NCI-H146 (cell line): ENCODE measurements around the gene COL23A1.
"Not testable (repeated sequence)": the region's sequence is repeated elsewhere in the genome, so short reads cannot be mapped to it uniquely, and the experiment has no call there.

Experiments used
- DNase-seq: peaks from one replicate; lab custom pipeline; 2025; lab: John Stamatoyannopoulos, UW

The COL23A1 gene

GRCh38 chr5:178320281-178320855 lies 269.8 kb downstream of the COL23A1 start:
- DNase-seq = no peak

- no peak for DNase-seq
These were observed 270.6 kb downstream of the COL23A1 start for GRCh38 chr5:178319541-178320041.

DNA sequence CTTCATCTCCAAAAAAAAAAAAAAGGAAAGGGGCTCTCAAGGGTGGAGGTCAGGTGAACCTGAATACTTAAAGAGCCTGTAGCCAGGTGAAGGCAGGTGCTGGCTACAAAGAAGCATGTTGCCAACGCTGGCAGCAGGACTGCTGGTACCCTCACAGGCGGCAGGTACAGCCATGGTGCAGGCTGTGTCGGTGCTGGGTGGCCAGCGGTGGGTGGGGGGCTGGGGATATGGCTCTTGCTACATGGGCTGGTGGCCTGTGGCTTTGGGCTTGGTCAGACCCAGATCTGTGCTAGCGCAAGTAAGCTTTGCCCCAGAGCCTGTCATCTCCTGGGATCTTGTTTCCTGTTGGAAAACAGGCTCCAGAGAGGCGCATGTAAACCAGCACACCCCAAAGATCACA lies 271.3 kb downstream of the COL23A1 start:
- DNase-seq = no peak

DNA sequence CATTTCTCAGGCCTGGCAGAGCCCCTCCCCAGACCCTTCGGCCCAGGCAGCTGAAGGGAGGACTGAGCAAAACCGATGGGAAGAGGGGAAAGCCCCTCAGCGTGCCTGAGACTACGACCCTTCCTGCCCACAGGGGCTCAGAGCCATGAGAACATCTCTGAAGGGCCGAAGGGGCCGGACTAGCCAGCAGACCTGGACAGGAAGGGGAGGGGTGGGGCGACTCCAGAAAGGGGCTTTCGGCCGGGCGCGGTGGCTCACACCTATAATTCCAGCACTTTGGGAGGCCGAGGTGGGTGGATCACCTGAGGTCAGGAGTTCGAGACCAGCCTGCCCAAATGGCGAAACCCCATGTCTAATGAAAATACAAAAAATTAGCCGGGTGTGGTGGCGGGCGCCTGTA lies 271.8 kb downstream of the COL23A1 start:
- no peak for DNase-seq

DNA sequence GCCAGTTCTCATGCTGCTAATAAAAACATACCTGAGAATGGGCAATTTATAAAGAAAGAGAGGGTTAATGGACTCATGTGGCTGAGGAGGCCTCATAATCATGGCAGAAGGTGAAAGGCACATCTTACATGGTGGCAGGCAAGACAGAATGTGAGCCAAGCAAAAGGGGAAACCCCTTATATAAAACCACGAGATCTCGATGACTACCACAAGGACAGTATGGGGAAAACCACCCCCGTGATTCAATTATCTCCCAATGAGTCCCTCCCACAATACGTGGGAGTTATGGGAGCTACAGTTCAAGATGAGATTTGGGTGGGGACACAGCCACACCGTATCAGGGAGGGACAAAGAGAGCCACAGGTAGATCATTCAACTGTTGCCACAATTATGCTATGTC lies 272.5 kb downstream of the COL23A1 start:
- DNase-seq = not testable (repeated sequence)

DNA sequence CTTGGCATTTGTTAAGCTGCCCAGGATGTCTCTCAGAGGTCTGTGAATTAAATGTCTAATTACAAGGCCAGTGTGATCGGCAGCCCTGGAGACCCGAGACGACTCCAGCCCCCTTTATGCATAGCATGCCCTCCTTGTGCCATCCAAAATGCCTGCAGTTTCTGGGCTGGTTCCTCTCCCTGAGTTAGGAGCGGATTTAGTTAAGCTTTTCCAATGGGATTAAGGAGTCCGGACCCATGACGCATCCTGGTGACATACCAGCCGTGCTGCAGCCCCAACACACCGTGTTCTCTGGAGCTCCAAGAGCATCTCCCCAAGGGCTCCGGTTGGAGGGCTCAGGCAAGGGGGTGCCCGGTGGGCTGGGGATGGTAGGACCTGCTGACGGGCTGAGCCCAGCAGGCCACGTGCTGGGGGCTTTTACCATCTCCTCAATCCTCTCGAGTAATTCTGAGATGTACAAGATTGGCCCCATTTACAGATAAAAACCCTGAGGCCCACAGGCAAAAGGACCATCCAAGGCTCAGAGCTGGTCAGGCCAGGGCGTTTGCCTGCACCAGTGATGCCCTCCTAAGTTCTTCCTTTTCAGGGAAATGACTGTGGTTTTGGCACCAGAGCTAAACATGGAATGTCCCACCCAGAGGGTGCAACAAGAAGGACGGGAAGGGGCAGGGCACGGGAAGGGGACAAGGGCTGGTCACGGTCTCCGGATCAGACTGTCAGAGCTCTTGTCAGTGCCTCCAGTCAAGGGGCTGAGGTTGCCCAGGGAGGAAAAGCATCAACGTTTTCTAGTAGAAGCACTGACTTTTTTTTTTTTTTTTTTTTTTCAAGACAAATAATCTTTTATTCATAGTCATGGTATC lies 275.0 kb downstream of the COL23A1 start:
- DNase-seq = no peak

DNA sequence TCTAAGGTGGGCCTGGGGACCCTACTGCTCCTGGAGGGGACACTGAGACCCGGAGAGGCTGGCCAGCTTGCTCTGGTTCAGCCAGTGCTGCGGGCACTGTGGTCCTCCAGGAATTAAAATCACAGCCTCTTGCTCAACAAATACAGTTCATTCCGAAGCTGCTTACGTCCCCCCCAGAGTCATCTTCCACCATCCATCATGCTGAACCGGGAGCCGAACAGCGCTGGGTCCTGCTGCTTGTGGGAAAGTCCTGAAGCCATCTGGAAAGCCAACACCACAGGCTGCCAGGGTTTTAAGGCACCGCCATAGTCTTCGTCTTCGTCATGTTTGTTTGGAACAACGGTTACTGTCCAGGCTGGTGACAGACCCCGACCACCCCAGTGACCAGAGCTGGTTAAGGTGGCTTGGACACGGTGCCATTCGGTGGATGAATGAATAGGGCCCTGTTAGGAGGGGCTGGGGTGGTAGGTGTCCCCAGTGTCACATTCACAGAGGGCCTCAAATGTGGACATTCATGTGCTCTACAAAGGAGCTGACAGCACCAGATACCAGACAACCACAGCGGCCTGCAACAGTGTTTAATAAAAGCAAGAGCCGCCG lies 276.0 kb downstream of the COL23A1 start:
- DNase-seq = no peak

- DNase-seq = no peak
These were observed 276.9 kb downstream of the COL23A1 start for GRCh38 chr5:178313316-178313715.

GRCh38 chr5:178312880-178313282 lies 277.3 kb downstream of the COL23A1 start:
- DNase-seq = no peak

DNA sequence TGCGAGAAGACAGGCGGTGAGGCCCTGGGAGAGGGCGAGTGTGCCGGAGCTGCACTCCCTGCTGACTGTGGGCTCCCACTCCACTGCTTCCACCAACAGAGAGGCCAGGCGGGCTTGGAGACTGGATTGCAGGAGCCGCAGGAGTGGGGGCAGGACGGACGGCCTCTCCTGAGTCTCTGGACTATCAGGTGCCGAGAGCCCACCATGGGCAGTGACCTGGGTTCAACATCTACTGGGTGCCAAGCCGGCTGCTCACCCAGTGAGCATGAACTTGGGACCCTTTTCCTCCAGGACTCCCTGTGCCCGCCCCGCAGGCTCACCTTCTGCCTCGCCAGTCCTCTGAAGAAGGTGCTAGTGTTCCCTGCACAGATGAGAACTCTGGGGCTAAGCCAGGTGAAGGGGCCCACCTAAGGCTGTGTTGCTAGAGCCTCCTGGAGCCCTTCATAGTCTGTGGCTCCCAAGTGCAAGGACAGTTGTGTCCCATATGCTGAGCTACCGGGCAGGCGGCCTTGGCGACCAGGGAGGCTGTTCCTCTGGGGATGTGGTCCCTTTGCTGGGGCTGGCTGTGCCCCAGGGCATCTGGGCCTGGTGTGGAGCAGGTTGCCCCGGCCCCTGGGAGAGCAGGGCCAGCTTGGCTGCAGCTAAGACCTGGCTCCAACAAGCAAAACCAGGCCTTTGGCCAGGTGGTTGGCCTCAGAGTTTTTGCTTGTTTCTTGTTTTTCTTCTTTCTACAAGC lies 279.9 kb downstream of the COL23A1 start:
- DNase-seq = no peak

DNA sequence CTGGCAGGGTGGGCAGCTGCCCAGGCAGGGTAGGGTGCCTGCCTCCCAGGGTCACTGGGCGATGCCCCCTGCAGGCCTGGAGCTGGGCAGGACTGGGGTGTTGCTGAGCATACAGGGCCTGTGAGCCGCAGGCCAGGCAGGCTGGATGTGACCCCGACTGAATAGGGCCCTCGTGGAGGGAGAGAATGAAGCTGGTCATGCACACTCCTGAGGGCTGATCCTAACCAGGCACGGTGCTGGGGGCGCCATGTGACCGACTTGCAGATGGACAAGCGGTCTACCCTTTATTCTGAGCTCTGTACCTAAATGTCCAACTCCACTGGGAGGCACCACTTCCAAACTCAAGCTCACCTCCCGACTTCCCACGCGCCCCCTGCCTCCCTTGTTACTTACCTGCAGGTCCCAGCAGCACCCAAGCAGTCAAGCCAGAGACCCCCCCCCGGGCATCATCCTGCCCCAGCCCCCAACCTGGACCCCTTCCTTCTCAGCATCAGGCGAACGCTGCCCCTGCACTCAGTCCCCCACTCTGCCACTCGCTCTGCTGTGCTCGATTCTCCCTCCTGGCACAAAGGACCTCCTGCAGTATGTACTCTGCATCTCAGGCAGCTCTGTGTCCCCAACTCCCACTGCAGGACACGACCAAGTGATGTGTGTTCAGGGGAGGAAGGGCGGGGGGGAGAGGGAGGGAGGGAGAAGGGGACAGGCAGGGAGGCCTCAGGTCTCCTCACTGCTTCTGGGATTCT lies 280.8 kb downstream of the COL23A1 start:
- no peak for DNase-seq

- DNase-seq = no peak
These were observed 281.6 kb downstream of the COL23A1 start for GRCh38 chr5:178308541-178309092.

- DNase-seq = no peak
These were observed 282.7 kb downstream of the COL23A1 start for GRCh38 chr5:178307267-178308045.

DNA sequence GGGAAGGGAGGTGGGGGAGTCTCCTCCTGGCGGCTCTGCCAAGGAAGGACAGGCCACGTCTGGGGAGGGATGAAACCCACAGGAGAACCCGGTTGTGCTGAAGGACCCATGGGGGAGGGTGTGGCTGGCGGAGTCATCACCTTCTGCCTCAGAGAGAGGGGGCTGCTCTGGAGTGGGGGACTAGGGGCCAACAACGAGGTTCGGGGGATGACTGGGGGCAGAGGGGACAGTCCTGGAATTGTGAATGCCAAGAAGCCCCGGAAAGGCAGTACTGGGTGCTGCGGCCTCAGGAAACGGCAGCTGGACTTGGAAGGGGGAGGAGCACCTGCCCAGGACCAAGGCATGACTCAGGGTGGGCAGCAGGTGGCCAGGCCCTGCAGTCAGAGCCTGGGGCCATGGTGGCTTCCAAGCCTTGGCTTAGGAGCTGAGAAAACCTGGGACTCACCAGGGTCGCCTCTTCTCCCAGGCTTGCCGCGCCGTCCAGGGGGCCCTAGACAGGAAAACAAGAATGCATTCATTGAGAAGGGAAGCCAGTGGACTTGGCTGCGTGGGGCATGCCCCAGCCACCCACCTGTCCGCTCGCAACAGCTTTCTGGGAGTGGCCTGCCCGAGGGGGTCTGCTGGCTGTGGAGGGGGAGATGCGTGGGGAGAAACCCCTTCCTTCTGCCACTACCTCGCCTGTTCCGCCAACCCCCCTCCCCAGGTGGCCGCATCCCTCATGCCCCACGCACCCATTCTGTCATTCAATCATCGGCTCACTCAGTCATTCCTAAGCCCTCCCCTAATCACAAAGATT lies 283.6 kb downstream of the COL23A1 start:
- DNase-seq = no peak

- DNase-seq = no peak
These were observed 284.4 kb downstream of the COL23A1 start for GRCh38 chr5:178305801-178306200.

DNA sequence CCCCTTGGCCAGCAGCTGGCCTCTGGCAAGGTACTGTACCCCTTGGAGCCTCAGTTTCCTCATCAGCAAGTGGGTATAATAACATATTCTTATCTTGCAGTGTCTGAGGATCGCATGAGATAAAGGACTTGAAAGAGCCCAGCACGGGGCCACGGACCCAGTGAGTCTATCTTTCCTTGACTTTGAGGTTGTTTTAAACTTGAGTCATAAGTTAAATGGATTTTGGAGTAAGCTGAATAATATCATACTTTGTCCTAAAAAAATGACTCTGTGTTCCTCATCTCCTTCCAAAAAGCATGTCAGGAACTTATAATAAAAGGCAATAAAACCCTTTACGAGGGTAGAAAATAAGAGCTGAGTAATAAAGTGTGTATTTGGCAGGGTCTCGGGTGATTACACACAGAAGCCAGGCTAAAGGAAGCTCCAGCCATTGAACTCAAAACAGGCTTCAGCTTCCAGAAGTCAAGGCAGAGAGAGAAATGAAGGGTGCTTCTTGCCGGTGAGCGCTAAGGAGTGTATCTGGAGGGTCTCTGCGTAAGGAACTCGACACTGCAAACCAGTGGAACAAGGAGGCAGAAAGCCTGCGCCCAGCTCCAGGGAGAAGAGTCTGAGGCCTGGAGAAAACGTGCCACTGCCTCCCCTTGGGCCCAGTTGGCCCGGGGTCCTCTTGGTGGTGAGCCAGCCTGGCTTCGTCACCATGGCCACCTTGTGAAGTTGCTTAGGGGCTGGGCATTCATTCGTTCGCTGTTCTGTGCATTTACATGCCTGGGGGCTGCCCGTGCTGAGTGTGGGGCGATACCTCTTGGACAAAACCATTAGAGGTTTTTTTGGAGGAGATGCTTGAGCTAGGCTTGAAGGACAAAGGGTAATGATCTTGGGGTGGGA lies 285.2 kb downstream of the COL23A1 start:
- no peak for DNase-seq

- no peak for DNase-seq
These were observed 286.2 kb downstream of the COL23A1 start for GRCh38 chr5:178304016-178304415.

GRCh38 chr5:178302321-178302720 lies 287.9 kb downstream of the COL23A1 start:
- not testable (repeated sequence) for DNase-seq

DNA sequence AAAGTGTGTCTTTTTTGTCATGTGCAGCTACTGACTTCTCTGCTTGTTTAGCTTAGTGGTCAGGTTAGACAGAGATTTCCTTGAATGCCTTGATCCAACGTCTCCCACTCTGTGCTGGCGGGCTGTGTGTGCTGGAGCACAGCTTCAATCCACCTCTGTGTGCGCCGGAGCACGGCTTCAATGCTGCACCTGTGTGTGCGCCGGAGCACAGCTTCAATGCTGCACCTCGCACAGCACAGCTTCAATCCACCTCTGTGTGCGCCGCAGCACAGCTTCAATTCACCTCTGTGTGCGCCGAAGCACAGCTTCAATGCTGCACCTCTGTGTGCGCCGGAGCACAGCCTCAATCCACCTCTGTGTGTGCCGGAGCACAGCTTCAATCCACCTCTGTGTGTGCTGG lies 288.6 kb downstream of the COL23A1 start:
- no peak for DNase-seq
